A549 (cell line): Measurements from ENCODE around the gene SLC45A2.

ENCODE experiments used
- CBX2 ChIP-seq: fragments of 200-600 bp; sonication (generic); IDR thresholded peaks from 2 replicates; pipeline ENCODE4 v1.6.1; 2016; ENCODE audit warnings: low read depth, mild to moderate bottlenecking, borderline replicate concordance
- CEBPB ChIP-seq, 2 experiments: fragments of >200 bp in 1 of 2; sonication (Bioruptor Twin) in 1 of 2; formaldehyde crosslinking in 1 of 2; IDR thresholded peaks; 2 replicates each; pipeline ENCODE4 v1.6.1; 2012 to 2016
- CHD2 ChIP-seq: fragments of 150-350 bp; IDR thresholded peaks from 2 replicates; pipeline ENCODE4 v1.6.1; 2014; ENCODE audit warnings: low read length; ENCODE audit not compliant: partially characterized antibody
- CTCF ChIP-seq: fragments of >200 bp; sonication (Bioruptor Twin); formaldehyde crosslinking; IDR thresholded peaks from 3 replicates; pipeline ENCODE4 v1.5.1; 2016
- FOSL2 ChIP-seq, 2 experiments: fragments of 450-650 bp in 1 of 2; fragments of >200 bp in 1 of 2; sonication (Bioruptor Twin) in 1 of 2; formaldehyde crosslinking; IDR thresholded peaks; 2 replicates each; pipeline versions ENCODE4 v1.5.0 to v1.6.1; 2016 to 2020; ENCODE audit warnings: mild to moderate bottlenecking in 1 of 2, moderate library complexity in 1 of 2
- KDM1A ChIP-seq: fragments of 200-600 bp; sonication (generic); IDR thresholded peaks from 2 replicates; pipeline ENCODE4 v1.6.1; 2016; ENCODE audit warnings: low read depth, mild to moderate bottlenecking
- POLR2A ChIP-seq: IDR thresholded peaks from 2 replicates; pipeline ENCODE4 v1.6.1; 2012; ENCODE audit warnings: mild to moderate bottlenecking, low read length
- RAD21 ChIP-seq, 2 experiments: fragments of >200 bp in 1 of 2; sonication (Bioruptor Twin) in 1 of 2; formaldehyde crosslinking in 1 of 2; IDR thresholded peaks in 1 of 2; conservative IDR thresholded peaks in 1 of 2; 2 replicates in 1 of 2; 3 replicates in 1 of 2; pipeline ENCODE4 v1.6.1; 2012 to 2018; ENCODE audit warnings: inconsistent platforms in 1 of 2
- RCOR1 ChIP-seq: fragments of 150-350 bp; IDR thresholded peaks from 2 replicates; pipeline ENCODE4 v1.6.1; 2014; ENCODE audit warnings: antibody characterized with exemption, low read length, low read depth
- SREBF2 ChIP-seq: fragments of 450-650 bp; IDR thresholded peaks from 2 replicates; pipeline ENCODE4 v1.6.1; 2014; ENCODE audit warnings: mild to moderate bottlenecking, moderate library complexity
- USF2 ChIP-seq: fragments of 450-650 bp; IDR thresholded peaks from 2 replicates; pipeline ENCODE4 v1.6.1; 2014; ENCODE audit warnings: antibody characterized with exemption
- TF ChIP-seq, protein P1 (sequence below): IDR thresholded peaks from 2 replicates; pipeline ENCODE4 v1.6.1; 2012; ENCODE audit warnings: low read depth, borderline replicate concordance

- TF ChIP-seq CTCF (no peak), SREBF2 (no peak), KDM1A (no peak), USF2 (no peak), CEBPB (IDR thresholded peaks at IDR 0.05) (no peak), RAD21 (conservative IDR thresholded peaks at IDR 0.05 in 1 of 2, IDR thresholded peaks at IDR 0.05 in 1 of 2) (no peak), CHD2 (no peak), RCOR1 (no peak), POLR2A (no peak), FOSL2 (IDR thresholded peaks at IDR 0.05) (no peak), FOSL2 (CRISPR knock-in tag; IDR thresholded peaks at IDR 0.05) (no peak), CBX2 (no peak)
- TF ChIP-seq, protein P1, sequence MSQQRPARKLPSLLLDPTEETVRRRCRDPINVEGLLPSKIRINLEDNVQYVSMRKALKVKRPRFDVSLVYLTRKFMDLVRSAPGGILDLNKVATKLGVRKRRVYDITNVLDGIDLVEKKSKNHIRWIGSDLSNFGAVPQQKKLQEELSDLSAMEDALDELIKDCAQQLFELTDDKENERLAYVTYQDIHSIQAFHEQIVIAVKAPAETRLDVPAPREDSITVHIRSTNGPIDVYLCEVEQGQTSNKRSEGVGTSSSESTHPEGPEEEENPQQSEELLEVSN = no peak
These were observed 53.4 kb downstream of the SLC45A2 start for GRCh38 chr5:33931136-33931535.
